H9 (cell line): Measurements from ENCODE around the gene IGIP. TPM values are rescaled to one million over a fixed set of nuclear protein-coding genes. Genes with fewer than 3 reads are reported as not detected.

Source experiments
- DNase-seq: peaks from one replicate; pipeline ENCODE4 v3.0.0-alpha.2; 2017
- H2AFZ ChIP-seq: one replicate; pipeline ENCODE4 v1.6.1; 2013; ENCODE audit warnings: mild to moderate bottlenecking, low read length, control low read depth, moderate library complexity
- H2AK5ac ChIP-seq: 2 replicates; pipeline ENCODE4 v1.6.1; 2013; ENCODE audit warnings: low read length, control low read depth, mixed read lengths; ENCODE audit not compliant: insufficient read length
- H2BK120ac ChIP-seq: one replicate; pipeline ENCODE4 v1.6.1; 2013; ENCODE audit warnings: low read depth, mild to moderate bottlenecking, low read length, control low read depth, inconsistent platforms; ENCODE audit not compliant: poor library complexity, severe bottlenecking
- H2BK12ac ChIP-seq: 2 replicates; pipeline ENCODE4 v1.6.1; 2013; ENCODE audit warnings: low read length, control low read depth, mixed read lengths, low read depth; ENCODE audit not compliant: insufficient read length
- H2BK15ac ChIP-seq: 2 replicates; pipeline ENCODE4 v1.6.1; 2013; ENCODE audit warnings: low read depth, low read length, control low read depth
- H2BK20ac ChIP-seq: one replicate; pipeline ENCODE4 v1.6.1; 2013; ENCODE audit warnings: low read depth, mild to moderate bottlenecking, low read length, control low read depth, inconsistent platforms; ENCODE audit not compliant: poor library complexity, severe bottlenecking
- H2BK5ac ChIP-seq: 2 replicates; pipeline ENCODE4 v1.6.1; 2013; ENCODE audit warnings: low read length, control low read depth, mixed read lengths; ENCODE audit not compliant: insufficient read length
- H3K14ac ChIP-seq: 2 replicates; pipeline ENCODE4 v1.6.1; 2013; ENCODE audit warnings: low read length, control low read depth; ENCODE audit not compliant: insufficient read depth
- H3K18ac ChIP-seq: 2 replicates; pipeline ENCODE4 v1.6.1; 2013; ENCODE audit warnings: low read depth, mild to moderate bottlenecking, mixed read lengths, low read length, control low read depth; ENCODE audit not compliant: insufficient read length
- H3K23ac ChIP-seq: 2 replicates; pipeline ENCODE4 v1.6.1; 2013; ENCODE audit warnings: low read length, control low read depth, mixed read lengths, low read depth; ENCODE audit not compliant: insufficient read length
- H3K23me2 ChIP-seq: 2 replicates; pipeline ENCODE4 v1.6.1; 2013; ENCODE audit warnings: low read depth, mild to moderate bottlenecking, mixed read lengths, low read length, control low read depth; ENCODE audit not compliant: insufficient read length, poor library complexity, severe bottlenecking
- H3K27ac ChIP-seq: 2 replicates; pipeline ENCODE4 v1.5.1; 2013; ENCODE audit warnings: low read length, control low read depth, mixed read lengths, low read depth; ENCODE audit not compliant: insufficient read length
- H3K27me3 ChIP-seq: 2 replicates; pipeline ENCODE4 v1.6.1; 2013; ENCODE audit warnings: low read length, control low read depth, inconsistent platforms; ENCODE audit not compliant: insufficient read depth
- H3K4ac ChIP-seq: 2 replicates; pipeline ENCODE4 v1.6.1; 2013; ENCODE audit warnings: low read depth, mild to moderate bottlenecking, control low read depth, inconsistent platforms, low read length, moderate library complexity
- H3K4me1 ChIP-seq: 2 replicates; pipeline ENCODE4 v1.6.1; 2013; ENCODE audit warnings: low read length, control low read depth, inconsistent platforms; ENCODE audit not compliant: insufficient read depth
- H3K4me2 ChIP-seq: 2 replicates; pipeline ENCODE4 v1.6.1; 2013; ENCODE audit warnings: low read length, control low read depth, mixed read lengths; ENCODE audit not compliant: insufficient read length, insufficient read depth
- H3K56ac ChIP-seq: 2 replicates; pipeline ENCODE4 v1.6.1; 2013; ENCODE audit warnings: low read depth, mild to moderate bottlenecking, mixed read lengths, low read length, control low read depth; ENCODE audit not compliant: insufficient read length
- H3K79me1 ChIP-seq: 2 replicates; pipeline ENCODE4 v1.6.1; 2013; ENCODE audit warnings: low read depth, mild to moderate bottlenecking, moderate library complexity, low read length, control low read depth, inconsistent platforms; ENCODE audit not compliant: insufficient read depth, poor library complexity, severe bottlenecking
- H3K79me2 ChIP-seq: 2 replicates; pipeline ENCODE4 v1.6.1; 2013; ENCODE audit warnings: low read length, control low read depth, inconsistent platforms; ENCODE audit not compliant: insufficient read depth
- H3K9ac ChIP-seq: 2 replicates; pipeline ENCODE4 v1.6.1; 2013; ENCODE audit warnings: low read length, control low read depth, mixed read lengths; ENCODE audit not compliant: insufficient read length; ENCODE audit errors: extremely low read depth
- H3K9me3 ChIP-seq: one replicate; pipeline ENCODE4 v1.6.1; 2013; ENCODE audit warnings: low read depth, low read length, inconsistent platforms; ENCODE audit not compliant: control insufficient read depth
- H3T11ph ChIP-seq: one replicate; pipeline ENCODE4 v1.6.1; 2013; ENCODE audit warnings: mild to moderate bottlenecking, low read length, control low read depth, inconsistent platforms
- H4K20me1 ChIP-seq: one replicate; pipeline ENCODE4 v1.6.1; 2013; ENCODE audit not compliant: control insufficient read depth, insufficient read length, insufficient read depth
- H4K5ac ChIP-seq: 2 replicates; pipeline ENCODE4 v1.6.1; 2013; ENCODE audit warnings: low read depth, mild to moderate bottlenecking, mixed read lengths, low read length, control low read depth; ENCODE audit not compliant: insufficient read length
- H4K8ac ChIP-seq: replicated peaks from 2 replicates; pipeline ENCODE4 v1.6.1; 2013; ENCODE audit warnings: low read length, control low read depth, mixed read lengths, low read depth; ENCODE audit not compliant: insufficient read length
- H4K91ac ChIP-seq: 2 replicates; pipeline ENCODE4 v1.6.1; 2013; ENCODE audit warnings: low read depth, mild to moderate bottlenecking, moderate library complexity, mixed read lengths, low read length, control low read depth; ENCODE audit not compliant: insufficient read length
- H3K27ac Mint-ChIP-seq, 3 experiments: 2 replicates in 2 of 3; 3 replicates in 1 of 3; pipeline ENCODE4 v1.8.0; 2020 to 2021; ENCODE audit warnings: mixed read lengths in 3 of 3, mild to moderate bottlenecking in 1 of 3, moderate library complexity in 1 of 3
- H3K27me3 Mint-ChIP-seq: 2 replicates; pipeline ENCODE4 v1.8.0; 2021; ENCODE audit warnings: low read depth, mild to moderate bottlenecking, moderate library complexity, mixed read lengths
- H3K36me3 Mint-ChIP-seq, 3 experiments: 2 replicates in 2 of 3; 3 replicates in 1 of 3; pipeline ENCODE4 v1.8.0; 2020 to 2021; ENCODE audit warnings: low read depth in 3 of 3, mixed read lengths in 3 of 3; ENCODE audit not compliant: insufficient read depth in 1 of 3
- H3K4me1 Mint-ChIP-seq, 2 experiments: 2 replicates each; pipeline ENCODE4 v1.8.0; 2020; ENCODE audit warnings: mixed read lengths in 2 of 2
- H3K4me3 Mint-ChIP-seq, 2 experiments: 2 replicates in 1 of 2; 3 replicates in 1 of 2; pipeline ENCODE4 v1.8.0; 2020 to 2021; ENCODE audit warnings: mild to moderate bottlenecking in 2 of 2, mixed read lengths in 2 of 2, moderate library complexity in 1 of 2
- H3K9me3 Mint-ChIP-seq, 2 experiments: 2 replicates in 1 of 2; 3 replicates in 1 of 2; pipeline ENCODE4 v1.8.0; 2020; ENCODE audit warnings: mild to moderate bottlenecking in 2 of 2, mixed read lengths in 2 of 2, moderate library complexity in 1 of 2
- CTCF ChIP-seq: fragments of 200-600 bp; sonication (generic); conservative IDR thresholded peaks from 3 replicates; pipeline ENCODE4 v1.8.0; 2021; ENCODE audit warnings: antibody characterized with exemption, mild to moderate bottlenecking
- WGBS: extraction: QIAGEN DNeasy Blood & Tissue Kit; methylation state at CpG from one replicate; pipeline ENCODE4 v1.1.7; 2013; ENCODE audit warnings: missing lambda C conversion rate, low lambda C conversion rate, mixed read lengths; ENCODE audit not compliant: insufficient read length; ENCODE audit errors: extremely low coverage; 5-methylcytosine and 5-hydroxymethylcytosine counted together
- total RNA-seq: library from RNA; stranded (reverse); gene quantifications from 2 replicates; pipeline ENCODE4 v1.2.1, GENCODE V29; 2021

IGIP gene
- total RNA-seq, 1 experiment from 2014 or later, result 0.52 TPM

GRCh38 chr5:140101179-140101578 is 24.6 kb upstream of the IGIP start:
- H2BK15ac ChIP-seq, result no peak overlapping the region
- Mint-ChIP-seq H3K4me1 (no peaks in the 10 kb centered on the region), H3K9me3 (no peaks in the 10 kb centered on the region; a peak in 1 of 5 replicates), H3K4me3 (no peak overlapping the region), H3K27ac (no peak overlapping the region), H3K36me3 (no peaks in the 10 kb centered on the region), H3K27me3 (peaks cover 67% of the 10 kb centered on the region)
- H2BK5ac ChIP-seq, result no peak overlapping the region
- H3K14ac ChIP-seq, result no peak overlapping the region
- H4K8ac ChIP-seq, result no peak overlapping the region
- H4K91ac ChIP-seq, result no peak overlapping the region
- H2BK12ac ChIP-seq, result no peak overlapping the region
- no peak overlapping the region for H2AK5ac ChIP-seq
- no peak for DNase-seq
- H4K5ac ChIP-seq, result no peak overlapping the region
- H2BK120ac ChIP-seq, result no peak overlapping the region
- no peak overlapping the region for H3K56ac ChIP-seq
- no peak for TF ChIP-seq CTCF
- H3K79me2 ChIP-seq, result no peaks in the 10 kb centered on the region
- no peaks in the 10 kb centered on the region for H4K20me1 ChIP-seq
- H3K27me3 ChIP-seq, result peaks cover 12% of the 10 kb centered on the region; the same call in 1 of the 2 replicates
- H3K4me1 ChIP-seq, result no peaks in the 10 kb centered on the region
- no peak overlapping the region for H2BK20ac ChIP-seq
- no peak overlapping the region for H3K4me2 ChIP-seq
- no peaks in the 10 kb centered on the region for H3K23me2 ChIP-seq
- H3K23ac ChIP-seq, result no peak overlapping the region
- H3K79me1 ChIP-seq, result no peaks in the 10 kb centered on the region
- H3K4ac ChIP-seq, result no peak overlapping the region
- H3K9me3 ChIP-seq, result no peaks in the 10 kb centered on the region
- H2AFZ ChIP-seq, result no peak overlapping the region
- no peak overlapping the region for H3K18ac ChIP-seq
- no CpG with 5 or more reads among the region's 1 CpG for WGBS
- H3K27ac ChIP-seq, result no peak overlapping the region
- no peak overlapping the region for H3T11ph ChIP-seq
- no peak overlapping the region for H3K9ac ChIP-seq
